GM12878 (cell line): ENCODE measurements around the gene AGFG1. TPM values are rescaled to one million over a fixed set of nuclear protein-coding genes. Genes with fewer than 3 reads are reported as not detected.
A peak's percentile ranks its signal among the peaks of the same experiment; 100 is the strongest.

ENCODE experiments used
- CBX3 ChIP-seq: fragments of 200-600 bp; sonication (generic); IDR thresholded peaks from 2 replicates; pipeline ENCODE4 v1.6.1; 2016; ENCODE audit warnings: low read depth, borderline replicate concordance
- CBX5 ChIP-seq: sonication (generic); IDR thresholded peaks from 2 replicates; pipeline ENCODE4 v1.6.1; 2016; ENCODE audit warnings: low read depth, moderate library complexity, mild to moderate bottlenecking, inconsistent platforms
- E4F1 ChIP-seq: fragments of 450-650 bp; IDR thresholded peaks from 2 replicates; pipeline ENCODE4 v1.6.1; 2018; ENCODE audit warnings: borderline replicate concordance, mild to moderate bottlenecking; ENCODE audit not compliant: partially characterized antibody
- EED ChIP-seq: sonication (generic); IDR thresholded peaks from 2 replicates; pipeline ENCODE4 v1.6.1; 2016; ENCODE audit warnings: antibody characterized with exemption, low read depth
- ESRRA ChIP-seq: IDR thresholded peaks from 2 replicates; pipeline ENCODE4 v1.6.1; 2012; ENCODE audit warnings: mild to moderate bottlenecking, low read length, improper control_type of control experiment
- IKZF1 ChIP-seq: fragments of 450-650 bp; conservative IDR thresholded peaks from 2 replicates; pipeline ENCODE4 v1.6.1; 2017; ENCODE audit warnings: antibody characterized with exemption, mild to moderate bottlenecking
- IKZF2 ChIP-seq, 2 experiments: fragments of 450-650 bp; IDR thresholded peaks; 2 replicates each; pipeline ENCODE4 v1.6.1; 2017; ENCODE audit warnings: mild to moderate bottlenecking in 2 of 2, moderate library complexity in 2 of 2
- IRF4 ChIP-seq: IDR thresholded peaks from 2 replicates; pipeline ENCODE4 v1.6.1; 2011; ENCODE audit warnings: low read depth, low read length
- PAX5 ChIP-seq: IDR thresholded peaks from 2 replicates; pipeline ENCODE4 v1.6.1; 2011; ENCODE audit warnings: low read depth, low read length, borderline replicate concordance
- PBX3 ChIP-seq: IDR thresholded peaks from 2 replicates; pipeline ENCODE4 v1.6.1; 2011; ENCODE audit warnings: mild to moderate bottlenecking, low read depth, low read length, moderate library complexity; ENCODE audit not compliant: insufficient replicate concordance
- RELB ChIP-seq: fragments of 450-650 bp; IDR thresholded peaks from 2 replicates; pipeline ENCODE4 v1.6.1; 2017; ENCODE audit warnings: low read depth, mild to moderate bottlenecking, moderate library complexity
- SP1 ChIP-seq: IDR thresholded peaks from one replicate; pipeline ENCODE4 v1.6.1; 2011; ENCODE audit warnings: low read depth, low read length
- SPI1 ChIP-seq: IDR thresholded peaks from 2 replicates; pipeline ENCODE4 v1.6.1; 2011; ENCODE audit warnings: low read depth, mild to moderate bottlenecking, low read length, moderate library complexity, borderline replicate concordance; ENCODE audit not compliant: insufficient read depth
- YY1 ChIP-seq: IDR thresholded peaks from 2 replicates; pipeline ENCODE4 v1.6.1; 2011; ENCODE audit warnings: low read depth, mild to moderate bottlenecking, low read length
- ZNF687 ChIP-seq: fragments of 450-650 bp; IDR thresholded peaks from 2 replicates; pipeline ENCODE4 v1.6.1; 2017; ENCODE audit warnings: mild to moderate bottlenecking, moderate library complexity
- polyA plus RNA-seq, 11 experiments: library from polyadenylated mRNA; depleted of rRNA in 4 of 11; unstranded in 6 of 11; stranded (reverse) in 5 of 11; fragments of >200 nt; fragmentation: Nextera tagmentation in 4 of 11; fragmentation: Illumina TruSeq in 1 of 11; extraction: Ambion mirVana in 4 of 11; extraction: Trizol in 1 of 11; gene quantifications; 1 replicate in 1 of 11; 2 replicates in 10 of 11; pipeline versions ENCODE4 v1.2.1 to v1.2.3, GENCODE V29; 2011 to 2016; ENCODE audit warnings: inconsistent platforms in 2 of 11, missing spikeins in 2 of 11, low read depth in 1 of 11
- total RNA-seq, 4 experiments: library from RNA; depleted of rRNA in 3 of 4; stranded (reverse); fragments of >200 nt in 3 of 4; fragmentation: Illumina TruSeq in 1 of 4; extraction: Trizol in 1 of 4; gene quantifications; 2 replicates each; pipeline versions ENCODE4 v1.2.1 to v1.2.3, GENCODE V29; 2013 to 2021
- TF ChIP-seq, protein P1 (sequence below): fragments of 450-650 bp; IDR thresholded peaks from 2 replicates; pipeline ENCODE4 v1.6.1; 2017; ENCODE audit warnings: mild to moderate bottlenecking, moderate library complexity

AGFG1 gene
- total and polyA plus RNA-seq, 10 of the 15 experiments (the other 5 are each of a cell fraction or from before 2014, with no cell fraction given), result 7.3 to 243 (median 81.7) TPM

- TF ChIP-seq ZNF687, result no peak
- peak; percentile 68; the same call in 1 of the 2 replicates for TF ChIP-seq SPI1
- TF ChIP-seq PAX5, result peak; percentile 36; the same call in 1 of the 2 replicates
- no peak for TF ChIP-seq ESRRA
- TF ChIP-seq, protein P1, sequence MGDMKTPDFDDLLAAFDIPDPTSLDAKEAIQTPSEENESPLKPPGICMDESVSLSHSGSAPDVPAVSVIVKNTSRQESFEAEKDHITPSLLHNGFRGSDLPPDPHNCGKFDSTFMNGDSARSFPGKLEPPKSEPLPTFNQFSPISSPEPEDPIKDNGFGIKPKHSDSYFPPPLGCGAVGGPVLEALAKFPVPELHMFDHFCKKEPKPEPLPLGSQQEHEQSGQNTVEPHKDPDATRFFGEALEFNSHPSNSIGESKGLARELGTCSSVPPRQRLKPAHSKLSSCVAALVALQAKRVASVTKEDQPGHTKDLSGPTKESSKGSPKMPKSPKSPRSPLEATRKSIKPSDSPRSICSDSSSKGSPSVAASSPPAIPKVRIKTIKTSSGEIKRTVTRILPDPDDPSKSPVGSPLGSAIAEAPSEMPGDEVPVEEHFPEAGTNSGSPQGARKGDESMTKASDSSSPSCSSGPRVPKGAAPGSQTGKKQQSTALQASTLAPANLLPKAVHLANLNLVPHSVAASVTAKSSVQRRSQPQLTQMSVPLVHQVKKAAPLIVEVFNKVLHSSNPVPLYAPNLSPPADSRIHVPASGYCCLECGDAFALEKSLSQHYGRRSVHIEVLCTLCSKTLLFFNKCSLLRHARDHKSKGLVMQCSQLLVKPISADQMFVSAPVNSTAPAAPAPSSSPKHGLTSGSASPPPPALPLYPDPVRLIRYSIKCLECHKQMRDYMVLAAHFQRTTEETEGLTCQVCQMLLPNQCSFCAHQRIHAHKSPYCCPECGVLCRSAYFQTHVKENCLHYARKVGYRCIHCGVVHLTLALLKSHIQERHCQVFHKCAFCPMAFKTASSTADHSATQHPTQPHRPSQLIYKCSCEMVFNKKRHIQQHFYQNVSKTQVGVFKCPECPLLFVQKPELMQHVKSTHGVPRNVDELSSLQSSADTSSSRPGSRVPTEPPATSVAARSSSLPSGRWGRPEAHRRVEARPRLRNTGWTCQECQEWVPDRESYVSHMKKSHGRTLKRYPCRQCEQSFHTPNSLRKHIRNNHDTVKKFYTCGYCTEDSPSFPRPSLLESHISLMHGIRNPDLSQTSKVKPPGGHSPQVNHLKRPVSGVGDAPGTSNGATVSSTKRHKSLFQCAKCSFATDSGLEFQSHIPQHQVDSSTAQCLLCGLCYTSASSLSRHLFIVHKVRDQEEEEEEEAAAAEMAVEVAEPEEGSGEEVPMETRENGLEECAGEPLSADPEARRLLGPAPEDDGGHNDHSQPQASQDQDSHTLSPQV, result no peak
- no peak for TF ChIP-seq PBX3
- peak; percentile 50; the same call in 1 of the 2 replicates for TF ChIP-seq IKZF1
- TF ChIP-seq YY1, result no peak
- TF ChIP-seq RELB, result peak; percentile 49; the same call in 1 of the 2 replicates
- peak; percentile 83 for TF ChIP-seq EED
- TF ChIP-seq IKZF2 (IDR thresholded peaks at IDR 0.05), result peak; percentile 49 to 59; a peak in 3 of 4 replicates
- TF ChIP-seq CBX3, result no peak
- no peak for TF ChIP-seq SP1
- TF ChIP-seq IRF4, result peak; percentile 53; the same call in 1 of the 2 replicates
- no peak for TF ChIP-seq E4F1
- 0 out of 2 replicates have a peak, but pooled peaks have one; percentile 66 for TF ChIP-seq CBX5
These were observed 62.8 kb downstream of the AGFG1 start (continued) for GRCh38 chr2:227534714-227535113.
